ENCODE measurements around the gene ALG11. TPM values are rescaled to one million over a fixed set of nuclear protein-coding genes. Genes with fewer than 3 reads are reported as not detected.
"Not testable (repeated sequence)": the region's sequence is repeated elsewhere in the genome, so short reads cannot be mapped to it uniquely, and the experiment has no call there.

ALG11 gene, protein sequence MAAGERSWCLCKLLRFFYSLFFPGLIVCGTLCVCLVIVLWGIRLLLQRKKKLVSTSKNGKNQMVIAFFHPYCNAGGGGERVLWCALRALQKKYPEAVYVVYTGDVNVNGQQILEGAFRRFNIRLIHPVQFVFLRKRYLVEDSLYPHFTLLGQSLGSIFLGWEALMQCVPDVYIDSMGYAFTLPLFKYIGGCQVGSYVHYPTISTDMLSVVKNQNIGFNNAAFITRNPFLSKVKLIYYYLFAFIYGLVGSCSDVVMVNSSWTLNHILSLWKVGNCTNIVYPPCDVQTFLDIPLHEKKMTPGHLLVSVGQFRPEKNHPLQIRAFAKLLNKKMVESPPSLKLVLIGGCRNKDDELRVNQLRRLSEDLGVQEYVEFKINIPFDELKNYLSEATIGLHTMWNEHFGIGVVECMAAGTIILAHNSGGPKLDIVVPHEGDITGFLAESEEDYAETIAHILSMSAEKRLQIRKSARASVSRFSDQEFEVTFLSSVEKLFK
- 17.6 and 22.3 TPM in 2 replicates for total RNA-seq (2014; rRNA removed; shearing (Covaris generic))

DNA sequence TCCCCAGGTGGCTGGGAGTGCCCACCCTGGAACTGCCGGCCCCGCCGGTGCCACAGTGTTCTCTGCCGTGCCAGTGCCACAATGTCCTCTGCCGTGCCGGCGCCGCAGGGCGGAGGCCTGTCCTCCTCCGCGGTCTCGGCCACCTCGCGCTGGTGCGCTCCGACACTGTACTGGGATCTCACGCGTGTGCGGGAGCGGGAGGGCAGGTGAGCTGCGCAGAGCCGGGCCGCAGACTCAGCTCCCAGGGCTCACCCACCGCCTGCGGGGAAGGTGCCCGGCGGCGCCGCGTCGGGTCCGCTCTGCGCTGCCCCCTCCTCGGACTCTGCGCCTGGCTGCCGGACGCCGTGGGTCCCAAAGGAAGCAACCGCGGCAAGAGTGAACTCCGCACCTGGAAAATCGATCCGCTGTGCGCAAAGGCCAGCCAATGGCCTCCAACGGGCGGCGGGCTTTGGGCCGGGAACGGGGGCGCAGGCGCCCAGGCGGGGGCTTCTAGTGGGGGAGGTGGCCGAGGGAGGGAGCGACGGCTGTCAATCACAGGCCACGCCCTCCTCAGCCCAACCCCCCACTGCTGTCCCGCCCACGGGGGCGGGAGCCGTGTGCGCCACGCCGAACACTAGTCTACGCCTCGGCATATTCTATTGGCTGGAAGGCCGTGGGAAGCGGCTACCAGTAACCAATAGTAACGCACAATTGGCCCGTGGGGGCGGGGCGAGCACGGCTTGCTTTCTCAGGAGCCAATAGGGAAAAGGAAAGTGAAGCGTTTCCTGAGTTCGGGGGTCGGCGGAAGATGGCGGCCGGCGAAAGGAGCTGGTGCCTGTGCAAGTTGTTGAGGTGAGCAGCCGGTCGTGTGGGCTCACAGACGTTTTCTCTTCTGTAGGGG, at the start of gene ALG11:
TSS of gene ALG11 (plus strand) at position 767 of the 880 bp plus-strand sequence. CDS start at position 788, 21 bp downstream.
- DNase-seq (ENCODE audit: low spot score) = peak; percentile 93

DNA sequence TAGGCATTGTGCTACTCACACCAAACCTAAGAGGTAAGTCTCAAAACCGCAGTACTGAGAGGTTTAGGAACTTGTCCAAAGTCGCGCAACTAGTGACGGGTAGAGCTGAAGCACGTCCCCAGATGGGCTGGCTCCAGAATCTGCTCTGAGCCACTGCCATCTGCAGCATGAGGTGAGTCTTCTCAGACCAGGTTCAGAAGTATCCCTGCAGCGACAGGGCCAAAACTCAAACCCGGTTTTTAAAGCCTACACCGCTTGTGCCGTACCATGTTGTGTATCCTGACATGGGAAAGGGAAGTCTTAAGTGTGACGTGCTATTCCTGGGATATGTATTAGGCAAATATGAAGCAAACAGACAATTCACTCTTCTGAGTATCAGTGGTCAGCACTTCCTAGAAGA, 46.0 kb upstream of the ALG11 start:
- no peak for DNase-seq (ENCODE audit: low spot score)

DNA sequence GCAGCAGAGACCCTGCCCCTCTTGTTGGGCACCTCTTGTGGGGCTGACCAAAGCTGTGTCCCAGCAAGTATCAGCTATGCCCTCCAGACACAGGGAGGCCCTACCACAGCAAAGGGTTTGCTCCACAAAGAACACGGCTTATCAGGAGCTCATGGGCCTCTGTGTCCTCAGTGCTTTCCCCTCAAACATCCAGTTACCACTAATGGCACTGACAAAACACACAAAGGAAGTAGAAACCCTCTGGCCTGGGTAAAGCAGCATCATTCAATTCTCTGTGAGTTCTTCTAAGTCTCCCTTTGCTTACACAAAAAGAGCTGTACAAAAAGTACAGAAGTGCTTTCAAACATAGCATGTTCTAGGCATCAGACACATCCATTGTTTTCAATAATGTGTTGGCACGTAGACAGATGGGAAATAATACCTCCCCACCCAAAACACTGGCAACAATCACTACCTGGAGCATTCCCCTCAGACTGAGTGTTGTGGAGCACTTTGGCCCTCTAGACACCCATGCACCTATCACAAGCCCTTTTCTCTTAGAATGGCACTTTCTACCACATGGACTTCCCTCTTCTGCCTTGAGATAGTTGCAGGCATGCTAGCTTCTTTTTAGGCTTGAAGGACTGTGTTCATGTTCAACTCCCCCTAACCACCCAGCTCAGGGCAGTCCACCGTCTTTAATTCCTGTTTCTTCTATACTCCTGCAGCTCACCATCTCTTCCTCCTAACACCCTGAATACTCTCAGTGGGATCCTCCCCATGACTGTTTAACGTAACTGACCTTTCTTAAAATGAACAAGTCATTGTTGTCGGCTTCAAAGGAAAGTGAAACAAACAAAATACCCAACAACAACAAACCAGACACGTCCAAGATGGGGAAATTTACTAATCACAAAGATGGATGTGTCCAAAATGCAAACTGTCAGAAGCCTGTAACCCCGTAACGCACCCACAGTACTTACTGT, 44.4 kb upstream of the ALG11 start:
- DNase-seq (ENCODE audit: low spot score) = no peak

GRCh38 chr13:51970349-51970748, 41.8 kb upstream of the ALG11 start:
- DNase-seq (ENCODE audit: low spot score) = no peak

GRCh38 chr13:51971520-51972426, 40.4 kb upstream of the ALG11 start:
- DNase-seq (ENCODE audit: low spot score) = no peak

DNA sequence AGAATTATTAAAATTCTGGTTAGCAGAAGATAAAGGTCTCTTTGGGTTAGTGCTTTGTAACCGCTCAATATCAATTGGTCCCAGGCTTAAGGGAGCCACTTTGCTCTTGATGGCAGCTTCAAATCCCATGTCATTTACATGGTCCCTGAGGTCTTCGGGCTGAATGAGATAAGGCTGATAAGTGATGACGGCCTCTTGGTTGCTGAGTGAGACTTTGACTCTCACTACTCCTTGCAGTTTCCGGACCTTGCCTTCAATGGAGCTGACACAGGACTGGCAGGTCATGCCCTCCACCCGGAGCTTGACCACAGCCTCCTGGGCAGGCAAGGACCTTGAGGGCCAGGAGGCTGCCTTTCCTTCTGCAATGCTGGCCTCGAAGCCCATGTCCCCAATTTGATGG, 37.7 kb upstream of the ALG11 start:
- DNase-seq (ENCODE audit: low spot score) = no peak

- DNase-seq (ENCODE audit: low spot score) = no peak
Observed at GRCh38 chr13:51976423-51976822, 35.8 kb upstream of the ALG11 start.

- no peak for DNase-seq (ENCODE audit: low spot score)
Observed at GRCh38 chr13:51976890-51977289, 35.3 kb upstream of the ALG11 start.

GRCh38 chr13:51977625-51978024, 34.6 kb upstream of the ALG11 start:
- no peak for DNase-seq (ENCODE audit: low spot score)

DNA sequence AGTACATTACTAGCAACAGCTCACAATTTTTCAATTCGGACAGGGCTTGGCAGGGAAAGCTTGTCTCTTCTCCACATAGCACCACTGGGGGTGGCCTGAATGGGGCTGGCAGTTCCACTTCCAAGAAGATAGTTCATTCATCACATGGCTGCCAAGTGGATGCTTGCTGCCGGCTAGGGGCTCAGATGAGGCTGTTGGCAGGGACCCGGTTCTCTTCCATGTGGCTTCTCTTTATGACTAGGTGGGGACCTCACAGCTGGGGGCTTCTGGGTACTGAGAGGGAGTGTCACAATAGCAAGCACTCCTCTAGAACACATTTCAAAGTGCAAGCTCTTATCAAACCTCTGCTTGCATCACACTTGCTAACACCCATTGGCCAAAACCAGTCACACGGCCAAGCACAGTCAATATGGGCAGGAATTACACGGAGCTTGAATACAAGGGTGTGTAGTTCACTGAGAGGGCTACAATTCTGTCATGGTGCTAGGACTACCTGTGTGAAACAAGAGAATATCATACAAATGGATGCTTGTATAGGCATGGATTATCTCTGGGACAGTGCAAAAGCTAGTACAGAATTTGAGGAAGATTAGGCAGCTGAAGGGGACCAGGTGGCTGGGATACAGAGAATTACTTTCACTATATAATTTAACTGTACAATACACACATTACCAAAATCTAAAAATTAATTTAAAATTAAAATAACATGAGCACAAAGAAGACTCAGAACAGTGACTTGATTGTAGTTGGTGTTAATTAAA, 33.2 kb upstream of the ALG11 start:
- DNase-seq (ENCODE audit: low spot score) = no peak

- no peak for DNase-seq (ENCODE audit: low spot score)
Observed at GRCh38 chr13:51980908-51981307, 31.3 kb upstream of the ALG11 start.

DNA sequence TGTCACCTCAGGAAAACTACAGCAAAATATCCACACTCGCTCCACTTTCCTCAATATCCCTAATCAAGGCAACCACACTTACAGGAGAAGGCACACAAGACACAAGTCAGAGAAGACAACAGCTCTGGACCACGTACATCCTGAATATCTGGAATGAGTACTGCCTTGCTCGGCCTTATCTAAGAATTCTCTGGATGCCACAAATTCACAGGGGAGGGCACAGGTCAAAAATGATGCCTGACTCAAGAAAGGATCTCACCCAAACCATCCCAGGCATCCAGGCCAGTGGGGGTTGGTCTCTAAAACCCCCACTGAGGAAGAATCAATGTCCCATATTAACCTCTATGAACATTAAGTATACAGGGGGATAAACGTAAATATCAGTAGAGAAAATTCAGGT, 30.8 kb upstream of the ALG11 start:
- no peak for DNase-seq (ENCODE audit: low spot score)

DNA sequence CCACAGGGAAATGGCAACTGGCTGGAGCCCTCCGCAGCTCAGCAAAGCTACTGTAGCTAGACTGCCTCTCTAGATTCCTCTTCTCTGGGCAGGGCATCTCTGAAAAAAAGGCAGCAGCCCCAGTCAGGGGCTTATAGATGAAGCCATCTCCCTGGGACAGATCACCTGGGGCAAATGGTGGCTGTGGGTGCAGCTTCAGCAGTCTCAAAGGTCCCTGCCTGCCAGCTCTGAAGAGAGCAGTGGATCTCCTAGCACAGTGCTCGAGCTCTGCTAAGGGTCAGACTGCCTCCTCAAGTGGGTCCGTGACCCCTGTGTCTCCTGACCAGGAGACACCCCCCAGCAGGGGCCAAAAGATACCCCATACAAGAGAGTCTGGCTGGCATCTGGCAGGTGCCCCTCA, 28.9 kb upstream of the ALG11 start:
- not testable (repeated sequence) for DNase-seq (ENCODE audit: low spot score)

DNA sequence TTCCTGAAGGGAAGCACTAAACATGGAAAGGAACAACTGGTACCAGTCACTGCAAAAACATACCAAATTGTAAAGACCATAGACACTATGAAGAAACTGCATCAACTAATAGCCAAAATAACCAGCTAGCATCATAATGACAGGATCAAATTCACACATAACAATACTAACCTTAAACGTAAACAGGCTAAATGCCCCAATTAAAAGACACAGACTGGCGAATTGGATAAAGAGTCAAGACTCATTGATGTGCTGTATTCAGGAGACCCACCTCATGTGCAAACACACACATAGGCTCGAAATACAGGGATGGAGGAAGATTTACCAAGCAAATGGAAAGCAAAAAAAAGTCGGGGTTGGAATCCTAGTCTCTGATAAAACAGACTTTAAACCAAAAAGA, 27.3 kb upstream of the ALG11 start:
- not testable (repeated sequence) for DNase-seq (ENCODE audit: low spot score)

GRCh38 chr13:51988988-51989618, 23.1 kb upstream of the ALG11 start:
- no peak for DNase-seq (ENCODE audit: low spot score)

- DNase-seq (ENCODE audit: low spot score) = no peak
Observed at GRCh38 chr13:51993713-51994112, 18.5 kb upstream of the ALG11 start.

DNA sequence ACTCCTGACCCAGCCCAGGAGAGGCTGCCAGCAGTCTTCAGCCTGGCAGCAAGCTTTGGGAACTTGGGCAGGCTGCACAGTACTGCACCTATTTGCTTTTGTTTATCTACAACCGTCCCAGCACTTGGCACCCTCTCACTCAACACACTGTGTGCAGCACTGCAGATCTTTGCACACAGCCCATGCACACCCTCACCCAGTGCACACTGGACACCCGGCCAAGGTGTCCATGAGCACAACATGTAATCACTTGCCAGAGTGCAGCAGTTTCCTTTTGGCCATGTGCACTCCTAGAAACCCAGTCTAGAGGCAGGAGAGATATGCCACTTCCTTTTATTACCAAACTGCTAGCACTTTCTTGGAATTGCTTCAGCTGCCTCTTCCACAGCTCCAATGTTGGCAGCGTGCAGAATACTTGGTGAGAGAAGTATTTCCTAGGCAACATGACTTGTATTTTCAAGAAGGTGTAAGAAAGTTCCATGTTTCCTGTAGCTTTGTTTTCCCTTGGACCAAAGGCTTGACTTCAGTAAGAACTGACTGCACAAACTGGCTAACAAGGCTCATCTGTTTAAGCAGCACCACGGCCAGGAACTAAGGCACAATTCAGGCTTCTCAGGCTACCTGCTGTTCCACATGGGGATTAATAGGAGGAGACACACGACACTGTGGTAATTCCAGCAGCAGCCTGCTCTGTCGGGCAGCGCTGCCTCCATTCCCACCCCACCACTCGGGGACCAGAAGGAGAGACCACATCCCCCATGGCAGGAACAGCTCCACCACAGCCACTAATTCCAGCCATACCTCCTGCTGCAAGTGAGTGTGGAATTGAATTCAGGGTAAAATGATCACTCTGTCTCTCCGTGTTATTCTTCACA, 16.3 kb upstream of the ALG11 start:
- DNase-seq (ENCODE audit: low spot score) = no peak

GRCh38 chr13:51996641-51997040, 15.6 kb upstream of the ALG11 start:
- DNase-seq (ENCODE audit: low spot score) = no peak

Data from H4 (cell line).